ENCODE results near the gene PRR19.

DNA sequence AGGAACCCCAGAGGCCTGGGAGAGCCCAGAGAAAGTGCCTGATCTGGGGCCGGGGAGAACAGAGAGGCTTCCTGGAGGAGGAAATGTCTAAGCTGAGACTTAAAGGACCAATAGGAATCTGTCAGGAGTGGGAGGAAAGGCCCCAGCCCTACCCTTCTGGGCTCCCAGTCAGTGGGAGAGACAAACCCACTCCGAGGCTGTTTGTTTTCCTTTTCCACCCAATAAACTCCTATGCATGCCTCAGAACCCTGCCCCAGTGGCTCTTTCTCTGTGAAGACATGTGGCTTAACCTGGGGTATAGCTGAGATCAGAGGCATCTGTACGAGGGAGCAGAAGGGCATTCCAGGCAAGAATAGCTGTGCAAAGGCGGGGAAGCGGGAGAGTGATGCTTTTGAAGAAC is 25.4 kb downstream of the PRR19 start:
- TF ChIP-seq, protein P1, sequence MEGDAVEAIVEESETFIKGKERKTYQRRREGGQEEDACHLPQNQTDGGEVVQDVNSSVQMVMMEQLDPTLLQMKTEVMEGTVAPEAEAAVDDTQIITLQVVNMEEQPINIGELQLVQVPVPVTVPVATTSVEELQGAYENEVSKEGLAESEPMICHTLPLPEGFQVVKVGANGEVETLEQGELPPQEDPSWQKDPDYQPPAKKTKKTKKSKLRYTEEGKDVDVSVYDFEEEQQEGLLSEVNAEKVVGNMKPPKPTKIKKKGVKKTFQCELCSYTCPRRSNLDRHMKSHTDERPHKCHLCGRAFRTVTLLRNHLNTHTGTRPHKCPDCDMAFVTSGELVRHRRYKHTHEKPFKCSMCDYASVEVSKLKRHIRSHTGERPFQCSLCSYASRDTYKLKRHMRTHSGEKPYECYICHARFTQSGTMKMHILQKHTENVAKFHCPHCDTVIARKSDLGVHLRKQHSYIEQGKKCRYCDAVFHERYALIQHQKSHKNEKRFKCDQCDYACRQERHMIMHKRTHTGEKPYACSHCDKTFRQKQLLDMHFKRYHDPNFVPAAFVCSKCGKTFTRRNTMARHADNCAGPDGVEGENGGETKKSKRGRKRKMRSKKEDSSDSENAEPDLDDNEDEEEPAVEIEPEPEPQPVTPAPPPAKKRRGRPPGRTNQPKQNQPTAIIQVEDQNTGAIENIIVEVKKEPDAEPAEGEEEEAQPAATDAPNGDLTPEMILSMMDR (IDR thresholded peaks at IDR 0.05): no peak
- TF ChIP-seq POLR2A (IDR thresholded peaks at IDR 0.05; ENCODE audit: low read depth) (no peak), EP300 (IDR thresholded peaks at IDR 0.05) (no peak)
